HCT116 (cell line): ENCODE measurements around the gene MARK1.

Experiments used
- CEBPB ChIP-seq: IDR thresholded peaks from 2 replicates; pipeline ENCODE4 v1.6.1; 2012; ENCODE audit warnings: low read depth
- CTCF ChIP-seq, 3 experiments: fragments of 200-600 bp in 1 of 3; sonication (generic) in 1 of 3; IDR thresholded peaks in 2 of 3; conservative IDR thresholded peaks in 1 of 3; 2 replicates each; pipeline ENCODE4 v1.5.1; 2012 to 2017; ENCODE audit warnings: low read depth in 2 of 3, low read length in 2 of 3, antibody characterized with exemption in 1 of 3, borderline replicate concordance in 1 of 3, control low read depth in 1 of 3, mild to moderate bottlenecking in 1 of 3, mixed read lengths in 1 of 3, mixed run types in 1 of 3, moderate library complexity in 1 of 3; ENCODE audit not compliant: insufficient read depth in 1 of 3
- EGR1 ChIP-seq: IDR thresholded peaks from 2 replicates; pipeline ENCODE4 v1.6.1; 2012; ENCODE audit warnings: low read depth
- ELF1 ChIP-seq: IDR thresholded peaks from 2 replicates; pipeline ENCODE4 v1.6.1; 2012; ENCODE audit warnings: low read depth, borderline replicate concordance
- EZH2 ChIP-seq: fragments of 200-600 bp; sonication (generic); IDR thresholded peaks from 2 replicates; pipeline ENCODE4 v1.6.1; 2017; ENCODE audit warnings: antibody characterized with exemption, mixed run types
- FOSL1 ChIP-seq: IDR thresholded peaks from 2 replicates; pipeline ENCODE4 v1.6.1; 2012; ENCODE audit warnings: low read depth
- POLR2A ChIP-seq: IDR thresholded peaks from 2 replicates; pipeline ENCODE4 v1.7.0; 2011; ENCODE audit warnings: borderline replicate concordance; ENCODE audit not compliant: insufficient read depth, insufficient read length; ENCODE audit errors: extremely low read depth
- POLR2AphosphoS5 ChIP-seq: IDR thresholded peaks from 2 replicates; pipeline ENCODE4 v1.6.1; 2011; ENCODE audit warnings: mild to moderate bottlenecking, low read depth, low read length, moderate library complexity
- RAD21 ChIP-seq: IDR thresholded peaks from 2 replicates; pipeline ENCODE4 v1.6.1; 2012; ENCODE audit warnings: low read depth, mild to moderate bottlenecking
- SP1 ChIP-seq: IDR thresholded peaks from 2 replicates; pipeline ENCODE4 v1.6.1; 2012; ENCODE audit warnings: low read depth
- TCF7L2 ChIP-seq: IDR thresholded peaks from 2 replicates; pipeline ENCODE4 v1.7.0; 2011; ENCODE audit warnings: borderline replicate concordance, inconsistent platforms; ENCODE audit not compliant: insufficient read depth, insufficient read length; ENCODE audit errors: extremely low read depth
- YY1 ChIP-seq: IDR thresholded peaks from 2 replicates; pipeline ENCODE4 v1.6.1; 2011; ENCODE audit warnings: low read length, low read depth, moderate library complexity, mild to moderate bottlenecking; ENCODE audit not compliant: insufficient replicate concordance; ENCODE audit errors: extremely low read depth
- TF ChIP-seq, protein P1 (sequence below): IDR thresholded peaks from 2 replicates; pipeline ENCODE4 v1.6.1; 2012
- TF ChIP-seq, protein P2 (sequence below): IDR thresholded peaks from 2 replicates; pipeline ENCODE4 v1.6.1; 2012; ENCODE audit warnings: low read depth

DNA sequence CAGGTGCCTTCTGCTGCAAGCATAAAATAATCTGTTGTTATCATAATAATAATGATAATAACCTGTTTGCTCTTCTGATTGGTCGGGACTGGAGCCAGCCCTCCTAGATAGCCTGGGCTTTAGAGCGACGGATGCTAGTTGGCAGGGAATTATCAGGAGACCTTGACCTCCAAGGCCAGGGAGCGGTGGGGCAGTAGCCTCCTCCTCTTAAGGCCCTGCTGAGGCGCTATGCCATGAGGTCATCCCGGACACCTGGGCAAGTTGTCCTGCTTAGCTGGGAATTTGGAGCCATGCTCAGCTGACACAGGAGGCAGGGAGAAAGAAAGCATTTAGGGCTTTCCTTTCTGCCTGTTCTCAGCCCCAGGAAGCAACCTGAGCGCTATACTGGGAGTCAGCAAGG lies 177.8 kb downstream of the MARK1 start:
- no peak for TF ChIP-seq EGR1
- no peak for TF ChIP-seq TCF7L2
- TF ChIP-seq CTCF (IDR thresholded peaks at IDR 0.05 in 2 of 3, conservative IDR thresholded peaks at IDR 0.05 in 1 of 3; ENCODE audit: borderline replicate concordance in 1 of 3, insufficient read depth in 1 of 3, low read depth in 2 of 3, low read length in 2 of 3), result no peak
- no peak for TF ChIP-seq POLR2AphosphoS5
- TF ChIP-seq, protein P1, sequence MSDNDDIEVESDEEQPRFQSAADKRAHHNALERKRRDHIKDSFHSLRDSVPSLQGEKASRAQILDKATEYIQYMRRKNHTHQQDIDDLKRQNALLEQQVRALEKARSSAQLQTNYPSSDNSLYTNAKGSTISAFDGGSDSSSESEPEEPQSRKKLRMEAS, result no peak
- TF ChIP-seq SP1, result no peak
- no peak for TF ChIP-seq ELF1
- no peak for TF ChIP-seq YY1
- TF ChIP-seq POLR2A, result no peak
- no peak for TF ChIP-seq CEBPB
- TF ChIP-seq, protein P2, sequence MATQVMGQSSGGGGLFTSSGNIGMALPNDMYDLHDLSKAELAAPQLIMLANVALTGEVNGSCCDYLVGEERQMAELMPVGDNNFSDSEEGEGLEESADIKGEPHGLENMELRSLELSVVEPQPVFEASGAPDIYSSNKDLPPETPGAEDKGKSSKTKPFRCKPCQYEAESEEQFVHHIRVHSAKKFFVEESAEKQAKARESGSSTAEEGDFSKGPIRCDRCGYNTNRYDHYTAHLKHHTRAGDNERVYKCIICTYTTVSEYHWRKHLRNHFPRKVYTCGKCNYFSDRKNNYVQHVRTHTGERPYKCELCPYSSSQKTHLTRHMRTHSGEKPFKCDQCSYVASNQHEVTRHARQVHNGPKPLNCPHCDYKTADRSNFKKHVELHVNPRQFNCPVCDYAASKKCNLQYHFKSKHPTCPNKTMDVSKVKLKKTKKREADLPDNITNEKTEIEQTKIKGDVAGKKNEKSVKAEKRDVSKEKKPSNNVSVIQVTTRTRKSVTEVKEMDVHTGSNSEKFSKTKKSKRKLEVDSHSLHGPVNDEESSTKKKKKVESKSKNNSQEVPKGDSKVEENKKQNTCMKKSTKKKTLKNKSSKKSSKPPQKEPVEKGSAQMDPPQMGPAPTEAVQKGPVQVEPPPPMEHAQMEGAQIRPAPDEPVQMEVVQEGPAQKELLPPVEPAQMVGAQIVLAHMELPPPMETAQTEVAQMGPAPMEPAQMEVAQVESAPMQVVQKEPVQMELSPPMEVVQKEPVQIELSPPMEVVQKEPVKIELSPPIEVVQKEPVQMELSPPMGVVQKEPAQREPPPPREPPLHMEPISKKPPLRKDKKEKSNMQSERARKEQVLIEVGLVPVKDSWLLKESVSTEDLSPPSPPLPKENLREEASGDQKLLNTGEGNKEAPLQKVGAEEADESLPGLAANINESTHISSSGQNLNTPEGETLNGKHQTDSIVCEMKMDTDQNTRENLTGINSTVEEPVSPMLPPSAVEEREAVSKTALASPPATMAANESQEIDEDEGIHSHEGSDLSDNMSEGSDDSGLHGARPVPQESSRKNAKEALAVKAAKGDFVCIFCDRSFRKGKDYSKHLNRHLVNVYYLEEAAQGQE, result no peak
- no peak for TF ChIP-seq RAD21
- no peak for TF ChIP-seq EZH2
- no peak for TF ChIP-seq FOSL1
